Sigmoid colon (tissue), 7 donors: ENCODE results near the gene PRKRIP1. TPM values are rescaled to one million over a fixed set of nuclear protein-coding genes. Genes with fewer than 3 reads are reported as not detected.
"Not testable (repeated sequence)": the region's sequence is repeated elsewhere in the genome, so short reads cannot be mapped to it uniquely, and the experiment has no call there.

Source experiments
- DNase-seq: peaks from one replicate; pipeline ENCODE4 v3.0.0-alpha.2; 2019
- H3K27ac ChIP-seq, 4 donors: fragments of 200-600 bp; sonication (generic); one replicate each; pipeline ENCODE4 v1.5.1; 2016 to 2019; ENCODE audit warnings: mild to moderate bottlenecking in 1 of 4
- H3K27me3 ChIP-seq, 3 donors: fragments of 200-600 bp; sonication (generic); one replicate each; pipeline ENCODE4 v1.5.1; 2019; ENCODE audit warnings: mild to moderate bottlenecking in 1 of 3
- H3K36me3 ChIP-seq, 4 donors: fragments of 200-600 bp; sonication (generic); one replicate each; pipeline ENCODE4 v1.5.1; 2016 to 2019
- H3K4me1 ChIP-seq, 4 donors: fragments of 200-600 bp; sonication (generic); one replicate each; pipeline ENCODE4 v1.5.1; 2017 to 2019
- H3K4me3 ChIP-seq, 4 donors: fragments of 200-600 bp; sonication (generic); one replicate each; pipeline ENCODE4 v1.5.1; 2017 to 2019; ENCODE audit warnings: mild to moderate bottlenecking in 2 of 4, moderate library complexity in 1 of 4
- H3K9me3 ChIP-seq, 4 donors: fragments of 200-600 bp in 3 of 4; sonication (generic) in 3 of 4; one replicate each; pipeline versions ENCODE4 v1.5.1 to v1.6.1; 2013 to 2019
- CTCF ChIP-seq, 4 experiments: fragments of 450-650 bp in 3 of 4; fragments of 200-600 bp in 1 of 4; IDR thresholded peaks; one replicate each; pipeline ENCODE4 v1.5.1; 2016 to 2019; ENCODE audit warnings: antibody characterized with exemption in 4 of 4, mild to moderate bottlenecking in 3 of 4, moderate library complexity in 2 of 4
- EP300 ChIP-seq, 4 donors: sonication (generic); formaldehyde crosslinking; IDR thresholded peaks; one replicate each; pipeline ENCODE4 v1.6.1; 2017; ENCODE audit warnings: antibody characterized with exemption in 4 of 4
- POLR2A ChIP-seq, 2 donors: fragments of 450-650 bp; IDR thresholded peaks; one replicate each; pipeline ENCODE4 v1.6.1; 2016; ENCODE audit warnings: antibody characterized with exemption in 2 of 2, mild to moderate bottlenecking in 2 of 2, moderate library complexity in 2 of 2
- POLR2AphosphoS5 ChIP-seq, 4 donors: sonication (generic); formaldehyde crosslinking; IDR thresholded peaks; one replicate each; pipeline ENCODE4 v1.6.1; 2017; ENCODE audit warnings: antibody characterized with exemption in 4 of 4
- WGBS, 2 donors: extraction: QIAGEN DNeasy Blood & Tissue Kit; methylation state at CpG; one replicate each; pipeline ENCODE4 v1.1.7; 2013; 5-methylcytosine and 5-hydroxymethylcytosine counted together
- intact Hi-C: fragments of 100-400 bp; cut with DNase I; formaldehyde crosslinking; loops from one replicate; pipeline ENCODE4 v1.15.1; 2023
- polyA plus RNA-seq, 3 donors: library from polyadenylated mRNA; stranded (reverse); fragments of 200-250 nt; gene quantifications; one replicate each; pipeline ENCODE4 v1.2.3, GENCODE V29; 2013
- total RNA-seq, 4 donors: library from RNA; depleted of rRNA; stranded (reverse); fragments of >200 nt; gene quantifications; one replicate each; pipeline ENCODE4 v1.1.0, GENCODE V29; 2016
- donor health status: healthy with polysubstance abuse.
- donor health status: Bipolar disorder and iron deficiency.
- donor health status: healthy.

PRKRIP1 gene
- total and polyA plus RNA-seq, 7 donors: 9.0 to 29.9 (median 24.1) TPM

- Histone ChIP-seq H3K4me1 (no peaks in the 10 kb centered on the region), H3K4me3 (no peak overlapping the region), H3K27ac (no peak overlapping the region), H3K27me3 (no peaks in the 10 kb centered on the region), H3K9me3 (no peaks in the 10 kb centered on the region), H3K36me3 (peaks cover 12 to 100% (median 67%) of the 10 kb centered on the region in 4 donors)
- intact Hi-C loops: no loop called here
- 67 to 76% methylated on average over 15 of the region's 15 CpGs for WGBS, 2 donors
- TF ChIP-seq EP300 (IDR thresholded peaks at IDR 0.05): no peak
- peak in 3 of 4 experiments; percentile 21 to 60 (median 30) for TF ChIP-seq CTCF (IDR thresholded peaks at IDR 0.05)
- DNase-seq: no peak
Measured at GRCh38 chr7:102404005-102404861, 8.1 kb downstream of the PRKRIP1 start.

- H3K27me3 ChIP-seq, intact Hi-C loops, DNase-seq, H3K4me3 ChIP-seq, H3K27ac ChIP-seq, H3K4me1 ChIP-seq, H3K9me3 ChIP-seq: not testable (repeated sequence)
- peaks cover 12 to 100% (median 70%) of the 10 kb centered on the region in 4 donors for H3K36me3 ChIP-seq
- 92 to 95% methylated on average over 5 of the region's 5 CpGs for WGBS, 2 donors
Measured at GRCh38 chr7:102404862-102405188, 8.7 kb downstream of the PRKRIP1 start.

- Histone ChIP-seq H3K9me3 (no peaks in the 10 kb centered on the region), H3K4me1 (peaks cover 0 to 9% (median 4%) of the 10 kb centered on the region in 4 donors), H3K36me3 (peaks cover 7 to 96% (median 57%) of the 10 kb centered on the region in 4 donors), H3K27ac (no peak overlapping the region), H3K27me3 (no peaks in the 10 kb centered on the region), H3K4me3 (no peak overlapping the region)
- TF ChIP-seq POLR2A (IDR thresholded peaks at IDR 0.05): no peak
- TF ChIP-seq CTCF (IDR thresholded peaks at IDR 0.05): no peak
- no peak for TF ChIP-seq EP300 (IDR thresholded peaks at IDR 0.05)
- TF ChIP-seq POLR2AphosphoS5 (IDR thresholded peaks at IDR 0.05): no peak
- intact Hi-C loops: no loop called here
- WGBS, 2 donors: 92 to 96% methylated on average over 6 of the region's 6 CpGs
- DNase-seq: no peak
Measured at GRCh38 chr7:102407910-102408309, 11.7 kb downstream of the PRKRIP1 start.

- intact Hi-C loops, H3K27ac ChIP-seq, H3K9me3 ChIP-seq, H3K27me3 ChIP-seq, H3K4me3 ChIP-seq, DNase-seq: not testable (repeated sequence)
- Histone ChIP-seq H3K36me3 (peaks cover 7 to 89% (median 53%) of the 10 kb centered on the region in 4 donors), H3K4me1 (peaks cover 0 to 10% (median 5%) of the 10 kb centered on the region in 4 donors)
- 82 to 96% methylated on average over 6 of the region's 6 CpGs for WGBS, 2 donors
Measured at GRCh38 chr7:102408530-102408929, 12.4 kb downstream of the PRKRIP1 start.

GRCh38 chr7:102409340-102409739, 13.2 kb downstream of the PRKRIP1 start:
- no peak overlapping the region for H3K4me3 ChIP-seq
- TF ChIP-seq POLR2AphosphoS5 (IDR thresholded peaks at IDR 0.05) (no peak), POLR2A (IDR thresholded peaks at IDR 0.05) (no peak), EP300 (IDR thresholded peaks at IDR 0.05) (no peak), CTCF (IDR thresholded peaks at IDR 0.05) (no peak)
- peaks cover 7 to 89% (median 52%) of the 10 kb centered on the region in 4 donors for H3K36me3 ChIP-seq
- 98 to 99% methylated on average over 4 of the region's 4 CpGs for WGBS, 2 donors
- peaks cover 0 to 10% (median 5%) of the 10 kb centered on the region in 4 donors for H3K4me1 ChIP-seq
- no peak for DNase-seq
- H3K27me3 ChIP-seq: no peaks in the 10 kb centered on the region
- no peak overlapping the region for H3K27ac ChIP-seq
- intact Hi-C loops: no loop called here
- no peaks in the 10 kb centered on the region for H3K9me3 ChIP-seq

- H3K9me3 ChIP-seq: no peaks in the 10 kb centered on the region
- 75 to 77% methylated on average over 6 of the region's 6 CpGs for WGBS, 2 donors
- no peak overlapping the region for H3K27ac ChIP-seq
- H3K4me3 ChIP-seq: no peak overlapping the region
- peaks cover 0 to 10% (median 5%) of the 10 kb centered on the region in 4 donors for H3K4me1 ChIP-seq
- intact Hi-C loops: no loop called here
- H3K27me3 ChIP-seq: no peaks in the 10 kb centered on the region
- TF ChIP-seq EP300 (IDR thresholded peaks at IDR 0.05) (no peak), POLR2AphosphoS5 (IDR thresholded peaks at IDR 0.05) (no peak), POLR2A (IDR thresholded peaks at IDR 0.05) (no peak), CTCF (IDR thresholded peaks at IDR 0.05) (no peak)
- peaks cover 3 to 89% (median 49%) of the 10 kb centered on the region in 4 donors for H3K36me3 ChIP-seq
- no peak for DNase-seq
Measured at GRCh38 chr7:102410123-102410522, 14.0 kb downstream of the PRKRIP1 start.
